Glomerular visceral epithelial cell (primary cell): Measurements from ENCODE around the gene KRT13.

Experiments
- DNase-seq: peaks from one replicate; pipeline ENCODE4 v3.0.0-alpha.2; 2016; ENCODE audit errors: extremely low spot score

Gene KRT13

GRCh38 chr17:41537614-41537954 is 32.2 kb upstream of the KRT13 start:
- no peak for DNase-seq

DNA sequence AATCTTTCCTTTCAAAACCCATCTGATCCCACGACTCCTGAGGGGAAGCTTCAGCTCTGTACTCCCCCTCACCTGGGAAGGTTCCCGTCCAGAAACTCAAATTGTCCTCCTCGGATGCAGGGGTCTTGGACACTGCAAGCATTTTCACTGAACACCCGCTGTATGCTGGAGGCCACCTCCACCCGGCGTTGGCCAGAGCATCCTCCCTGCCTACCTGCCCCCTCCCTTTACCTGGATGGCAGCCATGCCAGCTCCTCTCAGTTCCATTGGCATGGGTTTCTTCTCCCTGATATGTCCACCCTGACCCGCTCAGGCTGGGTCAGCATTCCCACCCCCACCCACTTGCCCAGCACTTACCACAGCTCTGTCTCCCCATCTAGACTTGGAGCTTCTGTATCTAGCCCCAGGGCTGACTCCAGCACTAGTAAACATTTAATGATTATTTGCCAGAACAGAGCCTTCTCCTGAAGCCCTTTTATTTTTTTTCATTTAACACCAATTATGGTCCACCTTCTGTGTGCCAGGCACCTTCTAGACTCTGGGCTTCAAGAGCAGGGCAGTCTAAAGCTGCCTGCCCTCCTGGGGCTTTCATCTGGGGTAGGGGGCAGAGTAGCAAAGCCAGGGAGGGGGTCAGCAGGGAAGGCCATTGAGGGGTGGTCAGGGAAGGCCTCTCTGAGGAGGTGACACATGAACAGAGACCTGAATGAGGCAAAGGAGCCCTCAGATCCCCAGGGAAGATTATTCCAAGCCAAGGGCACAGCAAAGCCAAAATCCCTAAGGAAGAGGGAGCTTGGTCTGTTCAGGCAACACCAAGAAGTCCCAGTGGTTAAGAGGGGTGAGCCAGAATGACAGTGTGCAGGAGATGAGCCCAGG is 31.6 kb upstream of the KRT13 start:
- no peak for DNase-seq

- DNase-seq, result no peak
Observed at GRCh38 chr17:41535764-41536481, 30.5 kb upstream of the KRT13 start.

DNA sequence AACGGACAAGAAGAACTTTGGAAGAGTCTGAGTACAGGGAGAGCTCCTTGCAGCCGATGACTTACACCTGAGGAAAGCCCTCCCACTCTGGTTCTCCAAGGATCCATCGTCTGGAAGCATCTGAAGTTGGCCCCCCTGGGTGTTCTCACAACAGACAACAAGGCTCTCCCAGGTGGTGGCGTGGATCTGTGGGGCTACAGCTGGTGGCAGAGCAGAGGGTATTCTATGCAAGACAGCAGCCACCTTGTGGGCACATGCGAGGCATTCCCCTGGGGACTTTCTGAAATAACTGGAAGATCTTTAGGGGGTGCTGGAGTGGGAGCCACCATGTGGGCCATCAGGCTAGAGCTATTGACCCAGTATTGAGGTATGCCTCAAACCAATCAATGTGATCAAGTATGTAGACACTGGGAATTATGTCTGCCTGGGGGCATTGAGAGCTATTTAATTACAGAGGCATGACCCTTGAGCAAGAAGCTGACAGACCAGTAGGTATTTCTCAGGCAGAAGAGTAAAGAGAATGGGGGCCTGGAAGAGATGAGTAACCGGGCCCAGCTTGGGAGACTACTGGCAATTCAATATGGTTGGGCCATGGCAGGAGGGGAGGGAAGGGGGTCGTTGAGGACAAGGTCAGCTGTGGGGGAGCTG is 29.6 kb upstream of the KRT13 start:
- DNase-seq, result no peak

- DNase-seq, result no peak
Observed at GRCh38 chr17:41533613-41534012, 28.2 kb upstream of the KRT13 start.

DNA sequence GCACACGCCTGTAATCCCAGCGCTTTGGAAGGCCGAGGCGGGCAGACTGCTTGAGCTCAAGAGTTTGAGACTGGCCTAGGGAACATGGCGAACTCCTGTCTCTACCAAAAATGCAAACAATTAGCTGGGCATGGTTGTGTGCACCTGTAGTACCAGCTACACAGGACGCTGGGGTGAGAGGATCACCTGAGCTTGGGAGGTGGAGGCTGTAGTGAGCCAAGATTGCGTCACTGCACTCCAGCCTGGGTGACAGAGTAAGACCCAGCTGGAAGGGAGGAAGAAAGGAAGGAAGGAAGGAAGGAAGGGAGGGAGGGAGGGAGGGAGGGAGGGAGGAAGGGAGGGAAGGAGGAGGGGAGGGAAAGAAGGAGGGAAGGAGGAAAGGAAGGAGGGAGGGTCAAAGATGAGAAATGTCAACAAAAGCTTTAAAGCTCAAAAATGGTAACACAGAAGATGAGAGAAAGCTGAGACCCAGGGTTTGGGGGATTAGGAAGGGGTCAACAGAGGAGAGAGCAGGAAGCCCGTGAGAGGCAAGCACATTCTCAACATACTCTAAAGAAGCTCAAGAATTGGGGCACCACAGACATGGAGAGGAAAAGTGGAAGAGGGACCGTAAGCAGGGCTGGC is 27.6 kb upstream of the KRT13 start:
- no peak for DNase-seq

DNA sequence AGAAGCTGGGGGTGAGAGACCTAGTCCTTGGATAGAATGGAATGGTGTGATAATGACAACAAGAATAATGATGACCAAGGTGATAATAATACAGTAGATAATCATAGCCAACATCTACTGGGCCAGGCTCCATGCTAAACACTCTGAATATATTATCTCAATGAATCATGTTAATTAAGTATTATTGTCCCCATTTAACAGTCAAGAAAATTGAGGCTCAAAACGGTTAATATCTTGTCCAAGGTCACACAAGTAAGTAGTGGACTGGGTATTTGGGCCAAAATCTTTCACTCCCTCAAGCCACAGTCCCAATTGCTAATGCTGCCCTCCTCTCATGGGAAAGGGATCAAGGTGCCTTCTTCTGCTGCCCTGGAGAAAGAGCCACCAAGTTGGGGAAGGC is 26.6 kb upstream of the KRT13 start:
- DNase-seq, result no peak

- peak; percentile 88 for DNase-seq
Observed at GRCh38 chr17:41530062-41531048, 24.9 kb upstream of the KRT13 start.

DNA sequence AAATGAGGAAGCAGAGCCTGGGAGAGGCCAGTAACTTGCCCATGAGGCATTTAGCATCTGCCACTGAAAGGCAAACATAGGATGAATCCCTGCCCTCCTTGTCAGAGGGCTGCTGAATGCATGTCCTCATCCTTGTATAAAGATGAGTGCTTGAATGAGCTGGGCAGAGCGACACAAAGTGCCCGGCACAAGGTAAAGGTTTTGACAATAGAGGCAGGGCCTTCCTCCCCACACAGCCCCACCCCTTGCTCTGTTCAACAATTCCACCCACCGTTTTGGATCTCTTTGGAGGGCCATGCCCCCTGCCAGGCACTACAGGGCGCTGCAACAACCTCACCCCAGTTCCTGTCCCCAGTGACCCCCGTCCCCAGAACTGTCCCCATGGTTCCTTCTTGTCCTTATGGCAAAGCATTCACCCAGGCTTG is 24.1 kb upstream of the KRT13 start:
- no peak for DNase-seq

DNA sequence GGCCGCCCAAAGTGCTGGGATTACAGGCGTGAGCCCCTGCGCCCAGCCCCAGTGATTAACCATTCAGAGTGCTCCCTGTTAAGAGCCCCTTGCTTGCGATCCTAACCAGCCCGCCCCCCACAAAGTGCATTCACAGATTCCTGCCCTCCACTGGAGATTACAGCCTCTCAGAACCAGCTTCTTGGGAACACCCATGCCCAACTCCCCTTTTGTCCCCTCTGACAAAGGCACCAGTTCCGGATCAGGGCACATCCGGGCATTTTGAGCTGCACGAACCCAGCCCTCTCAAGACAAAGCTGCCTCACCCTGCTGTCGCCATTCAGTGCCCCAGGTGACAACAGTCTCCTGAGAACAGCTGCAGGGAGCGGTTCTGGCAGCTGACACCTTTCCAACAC is 23.5 kb upstream of the KRT13 start:
- no peak for DNase-seq

- DNase-seq, result peak; percentile 22
Observed at GRCh38 chr17:41527063-41528023, 21.9 kb upstream of the KRT13 start.

- DNase-seq, result no peak
Observed at GRCh38 chr17:41524261-41524660, 18.8 kb upstream of the KRT13 start.

DNA sequence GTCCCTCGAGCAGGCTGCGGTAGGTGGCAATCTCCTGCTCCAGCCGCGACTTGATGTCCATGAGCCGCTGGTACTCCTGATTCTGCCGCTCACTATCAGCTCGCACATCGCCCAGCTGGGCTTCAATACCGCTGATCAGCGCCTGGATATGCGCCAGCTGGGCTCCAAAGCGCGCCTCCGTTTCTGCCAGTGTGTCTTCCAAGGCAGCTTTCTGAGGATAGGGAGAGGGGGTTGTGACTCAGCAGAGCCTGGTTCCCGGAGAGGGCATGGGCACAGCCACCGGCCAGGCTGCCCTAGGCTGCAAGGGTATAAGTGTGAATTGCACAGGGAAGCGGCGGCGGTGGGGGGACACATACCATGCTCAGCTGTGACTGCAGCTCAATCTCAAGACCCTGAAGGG is 18.4 kb upstream of the KRT13 start:
- DNase-seq, result no peak

DNA sequence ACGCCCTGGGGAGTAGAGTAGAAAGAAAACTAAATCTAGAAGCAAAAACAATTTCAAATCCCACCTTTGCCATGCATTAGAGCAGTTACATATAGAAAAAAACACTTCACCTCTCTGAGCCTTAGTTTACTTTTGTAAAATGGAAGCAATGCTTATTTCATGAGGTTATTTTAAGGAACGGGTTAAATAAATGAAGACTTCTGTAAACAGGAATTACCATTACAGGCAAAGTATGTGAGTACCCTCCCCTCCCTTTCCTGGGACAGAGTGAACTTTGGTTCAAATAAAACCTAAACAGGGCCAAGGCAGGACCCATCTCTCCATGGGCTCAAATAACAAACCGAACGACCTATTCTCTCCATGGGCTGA is 17.8 kb upstream of the KRT13 start:
- DNase-seq, result no peak

DNA sequence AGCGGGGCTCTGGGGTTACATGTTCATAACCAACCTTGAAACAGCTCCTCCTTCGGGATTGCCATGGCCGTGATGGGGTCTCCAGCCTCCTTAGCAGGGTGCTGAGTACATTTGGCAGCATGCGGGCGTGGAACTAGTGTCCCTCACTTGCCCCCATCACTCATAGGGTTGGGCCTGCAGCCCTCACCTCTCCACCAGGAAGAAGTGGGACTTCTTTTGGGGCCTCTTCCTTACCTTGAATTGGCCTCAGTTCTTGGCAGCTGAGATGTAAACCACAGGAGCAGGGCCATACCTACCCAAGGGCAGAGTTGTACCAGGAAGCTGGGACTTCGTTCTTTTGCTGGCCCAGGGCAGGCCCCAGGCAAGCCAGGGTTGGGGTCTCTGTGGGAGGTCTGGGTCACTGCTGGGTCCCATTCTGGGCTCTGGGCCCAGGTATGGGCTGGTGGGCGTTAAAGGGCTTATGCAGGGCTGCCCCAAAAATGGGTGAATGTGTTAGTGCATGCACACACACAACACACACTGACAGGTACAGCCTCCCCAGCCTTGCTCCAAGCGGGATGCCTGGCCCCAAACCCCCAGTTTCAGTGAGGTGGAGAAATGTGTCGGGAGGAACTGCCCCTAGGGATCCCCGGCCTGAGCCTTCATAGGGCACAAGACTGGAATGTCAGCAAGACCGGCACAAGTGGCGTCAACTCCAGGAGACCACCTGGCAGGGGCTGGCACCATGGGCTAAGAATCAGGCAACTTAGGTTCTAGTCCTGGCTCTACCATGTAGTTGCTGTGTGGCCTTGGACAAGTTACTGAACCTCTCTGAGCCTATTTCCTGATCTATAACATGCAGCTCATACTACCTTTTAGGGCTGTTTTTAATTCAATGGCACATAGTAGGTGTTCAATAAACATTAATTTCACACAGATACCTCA is 17.2 kb upstream of the KRT13 start:
- no peak for DNase-seq

GRCh38 chr17:41521574-41522261 is 16.3 kb upstream of the KRT13 start:
- DNase-seq, result peak; percentile 75

GRCh38 chr17:41520821-41521521 is 15.6 kb upstream of the KRT13 start:
- DNase-seq, result no peak
